AG04450 (cell line): ENCODE measurements around the gene PLCD1. TPM values are rescaled to one million over a fixed set of nuclear protein-coding genes. Genes with fewer than 3 reads are reported as not detected.

Source experiments
- CTCF ChIA-PET: fragments of 300-600, 350-600 bp; formaldehyde crosslinking; extraction: SDS; loops from one replicate; lab custom pipeline; 2022; ENCODE audit warnings: antibody characterized with exemption, inconsistent platforms; lab: Charles Lee
- POLR2A ChIA-PET: fragments of 350-600 bp; formaldehyde crosslinking; extraction: SDS; loops from one replicate; lab custom pipeline; 2021; ENCODE audit warnings: antibody characterized with exemption, inconsistent platforms; lab: Yijun Ruan, JAX
- DNase-seq: peaks from one replicate; pipeline ENCODE4 v3.0.0-alpha.2; 2011; ENCODE audit warnings: low read depth, low spot score
- H3K27ac ChIP-seq: one replicate; pipeline ENCODE4 v1.5.1; 2012; ENCODE audit warnings: low read depth, low read length, control low read depth
- H3K27me3 ChIP-seq: one replicate; pipeline ENCODE4 v1.6.0; 2012; ENCODE audit warnings: low read length; ENCODE audit not compliant: control insufficient read depth, insufficient read depth
- H3K4me3 ChIP-seq: 2 replicates; pipeline ENCODE4 v1.5.1; 2011; ENCODE audit warnings: mild to moderate bottlenecking, low read depth, low read length, control low read depth
- H3K9me3 ChIP-seq: 2 replicates; pipeline ENCODE4 v1.5.1; 2012; ENCODE audit warnings: low read length; ENCODE audit not compliant: control insufficient read depth, insufficient read depth
- CTCF ChIP-seq: IDR thresholded peaks from 2 replicates; pipeline ENCODE4 v1.5.1; 2011; ENCODE audit warnings: low read depth, low read length, control low read depth, inconsistent platforms
- polyA plus RNA-seq: library from polyadenylated mRNA; depleted of rRNA; stranded (reverse); fragments of >200 nt; gene quantifications from 2 replicates; pipeline ENCODE4 v1.2.3, GENCODE V29; 2011

Gene PLCD1
- polyA plus RNA-seq, 1 experiment, result 14.4 TPM

GRCh38 chr3:38016410-38016809 is 13.0 kb downstream of the PLCD1 start:
- ChIA-PET POLR2A (no interaction called here), CTCF (interaction anchor here (1.8 kb wide), 1 partner anchor 13 kb away, joined by 6 read pairs; no protein-coding TSS in a partner anchor)
- no peak for DNase-seq
- Histone ChIP-seq H3K9me3 (peaks cover 7% of the 10 kb centered on the region), H3K27me3 (no peaks in the 10 kb centered on the region), H3K4me3 (no peak overlapping the region), H3K27ac (no peak overlapping the region)
- no peak for TF ChIP-seq CTCF

GRCh38 chr3:38015984-38016383 is 13.5 kb downstream of the PLCD1 start:
- Histone ChIP-seq H3K9me3 (peaks cover 7% of the 10 kb centered on the region), H3K27ac (no peak overlapping the region), H3K4me3 (no peak overlapping the region), H3K27me3 (no peaks in the 10 kb centered on the region)
- DNase-seq, result no peak
- POLR2A ChIA-PET, result no interaction called here
- CTCF ChIA-PET, result interaction anchor here (1.8 kb wide), 1 partner anchor 12 kb away, joined by 6 read pairs; no protein-coding TSS in a partner anchor
- TF ChIP-seq CTCF, result no peak

GRCh38 chr3:38015485-38015884 is 14.0 kb downstream of the PLCD1 start:
- Histone ChIP-seq H3K4me3 (no peak overlapping the region), H3K27me3 (no peaks in the 10 kb centered on the region), H3K9me3 (peaks cover 7% of the 10 kb centered on the region), H3K27ac (no peak overlapping the region)
- CTCF ChIA-PET, result interaction anchor here (1.8 kb wide), 1 partner anchor 12 kb away, joined by 6 read pairs; no protein-coding TSS in a partner anchor
- no peak for TF ChIP-seq CTCF
- no peak for DNase-seq
- POLR2A ChIA-PET, result no interaction called here

- CTCF ChIA-PET, result interaction anchor here (0.6 to 2.9 kb wide), 3 partner anchors 8 to 155 kb away, joined by 3 to 16 read pairs (median 3); no protein-coding TSS in a partner anchor
- no peak for TF ChIP-seq CTCF
- POLR2A ChIA-PET, result no interaction called here
- Histone ChIP-seq H3K27ac (no peak overlapping the region), H3K27me3 (no peaks in the 10 kb centered on the region), H3K4me3 (no peak overlapping the region), H3K9me3 (peaks cover 2% of the 10 kb centered on the region; the same call in 1 of the 2 replicates)
- DNase-seq, result no peak
Observed at GRCh38 chr3:38011111-38011510, 18.3 kb downstream of the PLCD1 start.

- ChIA-PET POLR2A (interaction anchor here (0.9 kb wide), 1 partner anchor 10 kb away, joined by 3 read pairs; no protein-coding TSS in a partner anchor), CTCF (interaction anchor here (1.3 kb wide), 1 partner anchor 154 kb away, joined by 3 read pairs; no protein-coding TSS in a partner anchor)
- Histone ChIP-seq H3K4me3 (no peak overlapping the region), H3K9me3 (no peaks in the 10 kb centered on the region), H3K27ac (no peak overlapping the region), H3K27me3 (no peaks in the 10 kb centered on the region)
- DNase-seq, result no peak
- no peak for TF ChIP-seq CTCF
Observed at GRCh38 chr3:38009807-38010591, 19.4 kb downstream of the PLCD1 start.
